IMR-90 (cell line): ENCODE measurements around the gene CDK12. TPM values are rescaled to one million over a fixed set of nuclear protein-coding genes. Genes with fewer than 3 reads are reported as not detected.

Source experiments
- ATAC-seq: fragments of 200-7000 bp; cut with Tn5 transposase; 2 replicates; pipeline ENCODE4 v1.9.1; 2020; ENCODE audit warnings: low read depth, mild to moderate bottlenecking, moderate library complexity
- BruUV-seq: library from RNA; stranded (reverse); fragments of 400-500 nt; replicated peaks from 2 replicates; lab custom pipeline; 2021; lab: Mats Ljungman, UMichigan
- CTCF ChIA-PET: fragments of 300-600 bp; formaldehyde crosslinking; extraction: SDS; loops from one replicate; lab custom pipeline; 2021; ENCODE audit warnings: antibody characterized with exemption; lab: Yijun Ruan, JAX
- POLR2A ChIA-PET: fragments of 300-600 bp; sonication (Branson Sonifier 250); formaldehyde crosslinking; loops from one replicate; lab custom pipeline; 2022; ENCODE audit warnings: antibody characterized with exemption; ENCODE audit not compliant: unreplicated experiment; lab: Charles Lee
- DNase-seq: peaks from one replicate; pipeline ENCODE4 v3.0.0; 2013
- H2AFZ ChIP-seq: replicated peaks from 2 replicates; pipeline ENCODE3; 2013; ENCODE audit warnings: low read length, mild to moderate bottlenecking; ENCODE audit not compliant: poor library complexity
- H2AK5ac ChIP-seq: 2 replicates; pipeline ENCODE4 v1.6.1; 2013; ENCODE audit warnings: low read depth, low read length, inconsistent platforms
- H2AK9ac ChIP-seq: replicated peaks from 2 replicates; pipeline ENCODE3; 2013; ENCODE audit warnings: mild to moderate bottlenecking, low read depth, low read length, moderate library complexity; ENCODE audit not compliant: poor library complexity
- H2BK120ac ChIP-seq: 2 replicates; pipeline ENCODE4 v1.6.1; 2013; ENCODE audit warnings: low read depth, low read length, inconsistent platforms
- H2BK15ac ChIP-seq: 3 replicates; pipeline ENCODE4 v1.6.1; 2013; ENCODE audit warnings: low read depth, low read length, inconsistent platforms
- H2BK20ac ChIP-seq: 2 replicates; pipeline ENCODE4 v1.6.1; 2013; ENCODE audit warnings: low read depth, mild to moderate bottlenecking, inconsistent platforms, low read length, moderate library complexity
- H2BK5ac ChIP-seq: 2 replicates; pipeline ENCODE4 v1.6.1; 2013; ENCODE audit warnings: mild to moderate bottlenecking, low read depth, low read length, inconsistent platforms; ENCODE audit not compliant: poor library complexity, severe bottlenecking
- H3K14ac ChIP-seq: replicated peaks from 2 replicates; pipeline ENCODE4 v1.6.1; 2013; ENCODE audit warnings: low read depth, low read length, inconsistent platforms
- H3K18ac ChIP-seq: 2 replicates; pipeline ENCODE4 v1.6.1; 2013; ENCODE audit warnings: low read depth, low read length, control low read depth
- H3K23ac ChIP-seq: 2 replicates; pipeline ENCODE4 v1.6.1; 2013; ENCODE audit warnings: low read depth, low read length, inconsistent platforms
- H3K27ac ChIP-seq: 2 replicates; pipeline ENCODE4 v1.5.1; 2013; ENCODE audit warnings: mild to moderate bottlenecking, control low read depth, low read length; ENCODE audit not compliant: insufficient read depth
- H3K27me3 ChIP-seq: 2 replicates; pipeline ENCODE4 v1.6.1; 2013; ENCODE audit warnings: low read length; ENCODE audit not compliant: control insufficient read depth, insufficient read depth
- H3K36me3 ChIP-seq: 2 replicates; pipeline ENCODE4 v1.6.1; 2013; ENCODE audit warnings: low read length, mixed read lengths; ENCODE audit not compliant: control insufficient read depth, insufficient read depth
- H3K4ac ChIP-seq: 2 replicates; pipeline ENCODE4 v1.6.1; 2013; ENCODE audit warnings: low read depth, low read length, inconsistent platforms
- H3K4me1 ChIP-seq: 2 replicates; pipeline ENCODE4 v1.6.1; 2013; ENCODE audit warnings: low read length, mixed read lengths; ENCODE audit not compliant: control insufficient read depth, insufficient read depth
- H3K4me2 ChIP-seq: 2 replicates; pipeline ENCODE4 v1.6.1; 2013; ENCODE audit warnings: low read depth, mild to moderate bottlenecking, control low read depth, low read length, moderate library complexity
- H3K4me3 ChIP-seq: 2 replicates; pipeline ENCODE4 v1.5.1; 2013; ENCODE audit warnings: low read depth, mild to moderate bottlenecking, control low read depth, low read length, moderate library complexity; ENCODE audit not compliant: insufficient read depth
- H3K56ac ChIP-seq: 2 replicates; pipeline ENCODE4 v1.6.1; 2013; ENCODE audit warnings: low read length, inconsistent platforms; ENCODE audit not compliant: insufficient read depth; ENCODE audit errors: extremely low read depth
- H3K79me1 ChIP-seq, 2 experiments: 2 replicates each; pipeline ENCODE4 v1.6.1; 2013; ENCODE audit warnings: low read length in 2 of 2, inconsistent platforms in 1 of 2, low read depth in 1 of 2
- H3K9ac ChIP-seq: 2 replicates; pipeline ENCODE4 v1.6.1; 2013; ENCODE audit warnings: low read depth, low read length, control low read depth
- H3K9me1 ChIP-seq: 2 replicates; pipeline ENCODE4 v1.6.1; 2013; ENCODE audit warnings: low read length, inconsistent platforms; ENCODE audit not compliant: insufficient read depth
- H3K9me3 ChIP-seq: 2 replicates; pipeline ENCODE4 v1.6.1; 2013; ENCODE audit warnings: low read length; ENCODE audit not compliant: control insufficient read depth, insufficient read depth
- H4K20me1 ChIP-seq: 2 replicates; pipeline ENCODE4 v1.6.1; 2013; ENCODE audit warnings: low read length, inconsistent platforms; ENCODE audit not compliant: insufficient read depth
- H4K5ac ChIP-seq: 2 replicates; pipeline ENCODE4 v1.6.1; 2013; ENCODE audit warnings: mild to moderate bottlenecking, low read depth, low read length, control low read depth
- H4K8ac ChIP-seq, 2 experiments: 2 replicates each; pipeline ENCODE4 v1.6.1; 2013; ENCODE audit warnings: low read depth in 2 of 2, low read length in 2 of 2, control low read depth in 1 of 2, inconsistent platforms in 1 of 2
- H4K91ac ChIP-seq: 2 replicates; pipeline ENCODE4 v1.6.1; 2013; ENCODE audit warnings: low read depth, low read length, inconsistent platforms; ENCODE audit not compliant: insufficient read depth
- BHLHE40 ChIP-seq: fragments of 150-350 bp; IDR thresholded peaks from 2 replicates; pipeline ENCODE4 v1.6.1; 2016; ENCODE audit warnings: mild to moderate bottlenecking, low read depth, low read length
- CEBPB ChIP-seq: IDR thresholded peaks from 2 replicates; pipeline ENCODE4 v1.6.1; 2012; ENCODE audit warnings: low read depth, low read length, improper control_type of control experiment
- CHD1 ChIP-seq: IDR thresholded peaks from 2 replicates; pipeline ENCODE4 v1.6.1; 2012; ENCODE audit warnings: low read depth, low read length, improper control_type of control experiment
- FOS ChIP-seq: fragments of 150-350 bp; IDR thresholded peaks from 2 replicates; pipeline ENCODE4 v1.6.1; 2016; ENCODE audit warnings: low read depth, low read length
- MAFK ChIP-seq: IDR thresholded peaks from 2 replicates; pipeline ENCODE4 v1.6.1; 2012; ENCODE audit warnings: low read depth, low read length, improper control_type of control experiment
- MAZ ChIP-seq: IDR thresholded peaks from 2 replicates; pipeline ENCODE4 v1.6.1; 2012; ENCODE audit warnings: low read depth, mild to moderate bottlenecking, low read length, improper control_type of control experiment, moderate library complexity, borderline replicate concordance
- MXI1 ChIP-seq: IDR thresholded peaks from 2 replicates; pipeline ENCODE4 v1.6.1; 2012; ENCODE audit warnings: low read depth, mild to moderate bottlenecking, low read length, moderate library complexity, borderline replicate concordance
- NFE2L2 ChIP-seq: fragments of 150-350 bp; IDR thresholded peaks from 2 replicates; pipeline ENCODE4 v1.6.1; 2016; ENCODE audit warnings: low read depth, mild to moderate bottlenecking, low read length
- POLR2A ChIP-seq: IDR thresholded peaks from 2 replicates; pipeline ENCODE4 v1.6.1; 2012; ENCODE audit warnings: mild to moderate bottlenecking, low read depth, low read length
- RAD21 ChIP-seq: IDR thresholded peaks from 2 replicates; pipeline ENCODE4 v1.6.1; 2012; ENCODE audit warnings: low read length, improper control_type of control experiment
- RCOR1 ChIP-seq: IDR thresholded peaks from 2 replicates; pipeline ENCODE4 v1.6.1; 2012; ENCODE audit warnings: mild to moderate bottlenecking, low read length, improper control_type of control experiment; ENCODE audit not compliant: insufficient replicate concordance
- RFX5 ChIP-seq: IDR thresholded peaks from 2 replicates; pipeline ENCODE4 v1.8.0; 2012; ENCODE audit warnings: low read depth, mild to moderate bottlenecking, low read length, moderate library complexity
- SMC3 ChIP-seq: fragments of 150-350 bp; IDR thresholded peaks from 2 replicates; pipeline ENCODE4 v1.6.1; 2016; ENCODE audit warnings: low read depth, mild to moderate bottlenecking, antibody characterized with exemption, low read length, moderate library complexity
- WGBS, 2 experiments: methylation state at CpG; one replicate each; pipeline versions ENCODE4 v1.1.5 to v1.1.7; 2013; ENCODE audit warnings: missing lambda C conversion rate in 2 of 2; ENCODE audit not compliant: insufficient read length in 1 of 2; ENCODE audit errors: extremely low coverage in 2 of 2; 5-methylcytosine and 5-hydroxymethylcytosine counted together
- dilution Hi-C: fragments of 300-500 bp; cut with HindIII; formaldehyde crosslinking; loops from one replicate; pipeline ENCODE4 v1.14.3; 2018; ENCODE audit warnings: low sequenced_read_pairs; ENCODE audit not compliant: unreplicated experiment
- in situ Hi-C: fragments of 300-500 bp; cut with MboI; formaldehyde crosslinking; loops from 3 replicates; pipeline ENCODE4 v1.14.3; 2019; ENCODE audit warnings: low sequenced_read_pairs, inconsistent platforms, mixed read lengths
- intact Hi-C: fragments of 100-400 bp; cut with micrococcal nuclease; formaldehyde crosslinking; loops from 2 replicates; pipeline ENCODE4 v1.10.0; 2022
- polyA plus RNA-seq, 3 experiments: library from polyadenylated mRNA; depleted of rRNA; stranded (reverse); fragments of >200 nt; gene quantifications; 2 replicates each; pipeline ENCODE4 v1.2.3, GENCODE V29; 2012; ENCODE audit warnings: low replicate concordance in 1 of 3
- total RNA-seq: library from RNA; depleted of rRNA; stranded (reverse); fragments of >200 nt; gene quantifications from 2 replicates; pipeline ENCODE4 v1.2.3, GENCODE V29; 2012
- TF ChIP-seq, protein P1 (sequence below): conservative IDR thresholded peaks from 2 replicates; pipeline ENCODE4 v1.5.1; 2012; ENCODE audit warnings: mild to moderate bottlenecking, low read depth, low read length, improper control_type of control experiment
- TF ChIP-seq, protein P2 (sequence below): fragments of 150-350 bp; IDR thresholded peaks from 2 replicates; pipeline ENCODE4 v1.6.1; 2016; ENCODE audit warnings: low read depth, mild to moderate bottlenecking, low read length, moderate library complexity, borderline replicate concordance
- TF ChIP-seq, protein P3 (sequence below): fragments of 150-350 bp; IDR thresholded peaks from 2 replicates; pipeline ENCODE4 v1.6.1; 2017; ENCODE audit warnings: mild to moderate bottlenecking, antibody characterized with exemption, low read length, low read depth

Gene CDK12
- total and polyA plus RNA-seq, 2 of the 4 experiments (the other 2 are of a cell fraction) = 16.1 to 27.1 TPM

DNA sequence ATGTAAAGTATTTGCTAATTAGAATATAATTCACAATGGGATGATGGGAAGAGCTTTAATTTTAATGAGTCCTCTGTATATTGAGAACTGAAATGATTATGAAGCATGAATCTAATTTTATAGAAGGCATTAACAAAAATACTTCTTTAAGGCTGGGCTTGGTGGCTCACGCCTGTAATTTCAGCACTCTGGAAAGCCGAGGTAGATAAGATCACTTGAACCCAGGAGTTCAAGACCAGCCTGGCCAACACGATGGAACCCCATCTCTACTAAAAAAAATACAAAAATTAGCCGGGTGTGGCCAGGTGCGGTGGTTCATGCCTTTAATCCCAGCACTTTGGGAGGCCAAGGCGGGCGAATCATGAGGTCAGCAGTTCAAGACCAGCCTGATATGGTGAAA lies 12.0 kb downstream of the CDK12 start:
- H2AFZ ChIP-seq = no peak overlapping the region
- no peaks in the 10 kb centered on the region for H3K9me3 ChIP-seq
- no peak overlapping the region for H2BK5ac ChIP-seq
- H3K27ac ChIP-seq = no peak overlapping the region
- H2BK20ac ChIP-seq = no peak overlapping the region
- peaks cover 21% of the 10 kb centered on the region for H4K20me1 ChIP-seq
- no peaks in the 10 kb centered on the region for H3K4me1 ChIP-seq
- H4K8ac ChIP-seq = no peak overlapping the region
- no peak overlapping the region for H3K4me2 ChIP-seq
- no peak for DNase-seq
- H3K27me3 ChIP-seq = no peaks in the 10 kb centered on the region
- no peak for ATAC-seq
- 58% methylated on average over 2 of the region's 7 CpGs; no CpG with 5 or more reads in 1 of the 2 experiments for WGBS, 2 experiments
- H2AK5ac ChIP-seq = no peak overlapping the region
- dilution Hi-C loops (no loop called here), in situ Hi-C loops (no loop called here), intact Hi-C loops (no loop called here)
- no peak overlapping the region for H4K5ac ChIP-seq
- TF ChIP-seq RCOR1 (no peak), BHLHE40 (no peak), RFX5 (no peak), MAFK (no peak), POLR2A (no peak), NFE2L2 (no peak), CHD1 (no peak), SMC3 (no peak), RAD21 (no peak), FOS (no peak), CEBPB (no peak), MXI1 (no peak), MAZ (no peak)
- TF ChIP-seq, protein P1, sequence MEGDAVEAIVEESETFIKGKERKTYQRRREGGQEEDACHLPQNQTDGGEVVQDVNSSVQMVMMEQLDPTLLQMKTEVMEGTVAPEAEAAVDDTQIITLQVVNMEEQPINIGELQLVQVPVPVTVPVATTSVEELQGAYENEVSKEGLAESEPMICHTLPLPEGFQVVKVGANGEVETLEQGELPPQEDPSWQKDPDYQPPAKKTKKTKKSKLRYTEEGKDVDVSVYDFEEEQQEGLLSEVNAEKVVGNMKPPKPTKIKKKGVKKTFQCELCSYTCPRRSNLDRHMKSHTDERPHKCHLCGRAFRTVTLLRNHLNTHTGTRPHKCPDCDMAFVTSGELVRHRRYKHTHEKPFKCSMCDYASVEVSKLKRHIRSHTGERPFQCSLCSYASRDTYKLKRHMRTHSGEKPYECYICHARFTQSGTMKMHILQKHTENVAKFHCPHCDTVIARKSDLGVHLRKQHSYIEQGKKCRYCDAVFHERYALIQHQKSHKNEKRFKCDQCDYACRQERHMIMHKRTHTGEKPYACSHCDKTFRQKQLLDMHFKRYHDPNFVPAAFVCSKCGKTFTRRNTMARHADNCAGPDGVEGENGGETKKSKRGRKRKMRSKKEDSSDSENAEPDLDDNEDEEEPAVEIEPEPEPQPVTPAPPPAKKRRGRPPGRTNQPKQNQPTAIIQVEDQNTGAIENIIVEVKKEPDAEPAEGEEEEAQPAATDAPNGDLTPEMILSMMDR = no peak
- TF ChIP-seq, protein P2, sequence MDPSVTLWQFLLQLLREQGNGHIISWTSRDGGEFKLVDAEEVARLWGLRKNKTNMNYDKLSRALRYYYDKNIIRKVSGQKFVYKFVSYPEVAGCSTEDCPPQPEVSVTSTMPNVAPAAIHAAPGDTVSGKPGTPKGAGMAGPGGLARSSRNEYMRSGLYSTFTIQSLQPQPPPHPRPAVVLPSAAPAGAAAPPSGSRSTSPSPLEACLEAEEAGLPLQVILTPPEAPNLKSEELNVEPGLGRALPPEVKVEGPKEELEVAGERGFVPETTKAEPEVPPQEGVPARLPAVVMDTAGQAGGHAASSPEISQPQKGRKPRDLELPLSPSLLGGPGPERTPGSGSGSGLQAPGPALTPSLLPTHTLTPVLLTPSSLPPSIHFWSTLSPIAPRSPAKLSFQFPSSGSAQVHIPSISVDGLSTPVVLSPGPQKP = no peak
- TF ChIP-seq, protein P3, sequence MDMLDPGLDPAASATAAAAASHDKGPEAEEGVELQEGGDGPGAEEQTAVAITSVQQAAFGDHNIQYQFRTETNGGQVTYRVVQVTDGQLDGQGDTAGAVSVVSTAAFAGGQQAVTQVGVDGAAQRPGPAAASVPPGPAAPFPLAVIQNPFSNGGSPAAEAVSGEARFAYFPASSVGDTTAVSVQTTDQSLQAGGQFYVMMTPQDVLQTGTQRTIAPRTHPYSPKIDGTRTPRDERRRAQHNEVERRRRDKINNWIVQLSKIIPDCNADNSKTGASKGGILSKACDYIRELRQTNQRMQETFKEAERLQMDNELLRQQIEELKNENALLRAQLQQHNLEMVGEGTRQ = no peak
- H3K18ac ChIP-seq = no peak overlapping the region
- ChIA-PET CTCF (interaction anchor here (0.7 kb wide), 1 partner anchor 321 kb away, joined by 3 read pairs; no protein-coding TSS in a partner anchor), POLR2A (no interaction called here)
- H2BK120ac ChIP-seq = no peak overlapping the region
- H3K36me3 ChIP-seq = peaks cover 40% of the 10 kb centered on the region
- H3K79me1 ChIP-seq = peaks cover 15 to 41% of the 10 kb centered on the region in 2 experiments; a peak in 3 of 4 replicates
- no peak overlapping the region for H2BK15ac ChIP-seq
- no peak overlapping the region for H3K56ac ChIP-seq
- no peak overlapping the region for H4K91ac ChIP-seq
- no peak overlapping the region for H3K14ac ChIP-seq
- no peak overlapping the region for H3K4ac ChIP-seq
- H3K9ac ChIP-seq = no peak overlapping the region
- no TSS peak for BruUV-seq
- no peak overlapping the region for H3K23ac ChIP-seq
- no peak overlapping the region for H2AK9ac ChIP-seq
- no peak overlapping the region for H3K4me3 ChIP-seq
- no peaks in the 10 kb centered on the region for H3K9me1 ChIP-seq
